ENCODE measurements around the gene CNTN5.

CNTN5 gene

DNA sequence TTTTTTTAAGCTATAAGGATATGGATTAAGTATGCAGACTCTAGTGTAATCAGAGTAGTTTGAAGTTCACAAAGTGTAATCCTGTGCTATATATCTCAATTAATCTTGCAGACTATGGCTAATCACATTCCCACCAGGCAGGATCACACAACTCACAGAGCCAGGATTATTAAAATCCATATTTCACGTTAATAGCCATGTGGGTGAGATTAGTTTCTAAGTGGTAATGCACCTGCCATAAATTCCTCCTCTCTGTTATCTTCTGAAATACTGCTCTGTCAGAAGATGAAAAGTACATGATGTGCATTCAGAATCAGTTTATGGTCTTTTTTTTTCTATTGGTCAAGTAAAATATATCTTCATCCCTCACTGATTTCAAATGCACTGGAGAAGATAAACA is 686.1 kb downstream of the CNTN5 start:
- no peak overlapping the region for H3K27ac ChIP-seq
- no peak for TF ChIP-seq CTCF (IDR thresholded peaks at IDR 0.05; ENCODE audit: low read depth, low read length, missing control alignments)
- no peaks in the 10 kb centered on the region for H3K27me3 ChIP-seq (replicated peaks)
- no peak for DNase-seq
- H3K36me3 ChIP-seq (replicated peaks) = no peaks in the 10 kb centered on the region
- in situ Hi-C loops (cut with HindIII; ENCODE audit: low pct_ligation_motif_present, low sequenced_read_pairs) = no loop called here
- H3K4me3 ChIP-seq (ENCODE audit: low read depth, low read length) = no peak overlapping the region

- no peak for TF ChIP-seq CTCF (IDR thresholded peaks at IDR 0.05; ENCODE audit: low read depth, low read length, missing control alignments)
- Histone ChIP-seq H3K27me3 (replicated peaks) (no peaks in the 10 kb centered on the region), H3K36me3 (replicated peaks) (no peaks in the 10 kb centered on the region), H3K4me3 (ENCODE audit: low read depth, low read length) (no peak overlapping the region), H3K27ac (no peak overlapping the region)
- in situ Hi-C loops (cut with HindIII; ENCODE audit: low pct_ligation_motif_present, low sequenced_read_pairs) = no loop called here
- DNase-seq = no peak
These were observed 688.4 kb downstream of the CNTN5 start for GRCh38 chr11:99708928-99709672.

DNA sequence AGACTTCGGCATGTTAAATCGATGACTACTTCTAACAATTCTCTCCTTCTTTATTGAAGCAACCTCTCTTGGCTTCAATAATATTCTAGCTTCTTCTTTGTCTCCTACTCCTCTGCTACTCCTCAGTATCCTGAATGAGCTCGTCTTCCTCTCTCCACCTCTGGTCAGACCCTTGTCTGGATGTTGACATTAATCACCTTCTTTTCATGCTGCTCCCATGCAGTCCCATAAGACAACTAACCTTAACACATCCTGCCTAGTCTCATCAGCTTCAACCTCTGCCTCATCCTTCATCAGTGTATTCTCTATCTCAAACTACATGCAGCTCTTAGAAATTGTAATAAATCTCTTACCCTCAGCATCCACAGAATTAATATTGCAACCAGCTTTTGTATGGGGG is 695.6 kb downstream of the CNTN5 start:
- DNase-seq = no peak
- Histone ChIP-seq H3K27ac (no peak overlapping the region), H3K27me3 (replicated peaks) (no peaks in the 10 kb centered on the region), H3K4me3 (ENCODE audit: low read depth, low read length) (no peak overlapping the region), H3K36me3 (replicated peaks) (no peaks in the 10 kb centered on the region)
- in situ Hi-C loops (cut with HindIII; ENCODE audit: low pct_ligation_motif_present, low sequenced_read_pairs) = no loop called here
- TF ChIP-seq CTCF (IDR thresholded peaks at IDR 0.05; ENCODE audit: low read depth, low read length, missing control alignments) = no peak

DNA sequence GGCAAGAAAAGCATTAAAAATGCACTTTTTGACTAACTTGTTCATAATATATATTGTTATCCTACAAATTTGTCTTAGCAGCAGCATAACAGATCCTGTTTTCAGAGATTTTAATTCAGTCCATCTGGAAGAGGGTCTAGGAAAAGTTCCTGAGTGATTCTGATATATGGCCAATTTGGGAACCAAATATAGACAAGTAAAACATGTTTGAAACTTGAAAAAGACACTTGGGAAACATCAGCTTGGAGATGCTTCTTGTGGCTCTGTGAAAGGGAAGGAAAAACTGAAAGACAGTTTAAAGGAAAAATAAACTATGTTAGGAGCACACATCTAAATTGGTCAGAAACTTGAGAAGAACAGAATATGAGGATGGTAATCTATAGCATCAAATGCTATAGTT is 697.5 kb downstream of the CNTN5 start:
- Histone ChIP-seq H3K36me3 (replicated peaks) (no peaks in the 10 kb centered on the region), H3K4me3 (ENCODE audit: low read depth, low read length) (no peak overlapping the region), H3K27ac (no peak overlapping the region), H3K27me3 (replicated peaks) (no peaks in the 10 kb centered on the region)
- in situ Hi-C loops (cut with HindIII; ENCODE audit: low pct_ligation_motif_present, low sequenced_read_pairs) = no loop called here
- TF ChIP-seq CTCF (IDR thresholded peaks at IDR 0.05; ENCODE audit: low read depth, low read length, missing control alignments) = no peak
- DNase-seq = no peak

GRCh38 chr11:99739464-99740089 is 718.8 kb downstream of the CNTN5 start:
- TF ChIP-seq CTCF (IDR thresholded peaks at IDR 0.05; ENCODE audit: low read depth, low read length, missing control alignments) = peak; percentile 56
- H3K36me3 ChIP-seq (replicated peaks) = no peaks in the 10 kb centered on the region
- no peak overlapping the region for H3K4me3 ChIP-seq (ENCODE audit: low read depth, low read length)
- H3K27me3 ChIP-seq (replicated peaks) = no peaks in the 10 kb centered on the region
- H3K27ac ChIP-seq = no peak overlapping the region
- in situ Hi-C loops (cut with HindIII; ENCODE audit: low pct_ligation_motif_present, low sequenced_read_pairs) = no loop called here
- peak; percentile 47 for DNase-seq
